NCI-H2081 treated with DMSO at 0.1 percent for 48 hours (cell line): ENCODE measurements around the gene UROC1.
"Not testable (repeated sequence)": the region's sequence is repeated elsewhere in the genome, so short reads cannot be mapped to it uniquely, and the experiment has no call there.

Experiments
- DNase-seq: peaks from one replicate; lab custom pipeline; 2025; lab: John Stamatoyannopoulos, UW

Gene UROC1

GRCh38 chr3:126546549-126547239, 29.1 kb upstream of the UROC1 start:
- no peak for DNase-seq

- DNase-seq, result no peak
Observed at GRCh38 chr3:126546013-126546412, 28.4 kb upstream of the UROC1 start.

GRCh38 chr3:126545544-126545943, 28.0 kb upstream of the UROC1 start:
- DNase-seq, result no peak

GRCh38 chr3:126544596-126545281, 27.2 kb upstream of the UROC1 start:
- no peak for DNase-seq

GRCh38 chr3:126543457-126544061, 26.0 kb upstream of the UROC1 start:
- DNase-seq, result no peak

GRCh38 chr3:126542340-126543241, 25.0 kb upstream of the UROC1 start:
- no peak for DNase-seq

GRCh38 chr3:126541628-126542339, 24.2 kb upstream of the UROC1 start:
- no peak for DNase-seq

GRCh38 chr3:126540951-126541627, 23.5 kb upstream of the UROC1 start:
- no peak for DNase-seq

- DNase-seq, result no peak
Observed at GRCh38 chr3:126540342-126540849, 22.8 kb upstream of the UROC1 start.

- no peak for DNase-seq
Observed at GRCh38 chr3:126539558-126540250, 22.1 kb upstream of the UROC1 start.

GRCh38 chr3:126538966-126539365, 21.4 kb upstream of the UROC1 start:
- no peak for DNase-seq

- no peak for DNase-seq
Observed at GRCh38 chr3:126538316-126538715, 20.7 kb upstream of the UROC1 start.

- DNase-seq, result no peak
Observed at GRCh38 chr3:126537730-126538281, 20.2 kb upstream of the UROC1 start.

- no peak for DNase-seq
Observed at GRCh38 chr3:126537116-126537729, 19.6 kb upstream of the UROC1 start.

- DNase-seq, result no peak
Observed at GRCh38 chr3:126536126-126536525, 18.6 kb upstream of the UROC1 start.

GRCh38 chr3:126535636-126536035, 18.1 kb upstream of the UROC1 start:
- DNase-seq, result no peak

GRCh38 chr3:126534716-126535115, 17.1 kb upstream of the UROC1 start:
- DNase-seq, result not testable (repeated sequence)

- DNase-seq, result no peak
Observed at GRCh38 chr3:126533506-126533905, 15.9 kb upstream of the UROC1 start.

GRCh38 chr3:126531051-126531330, 13.4 kb upstream of the UROC1 start:
- DNase-seq, result no peak
